Liver (tissue), 9 donors: ENCODE results near the gene OGFR. TPM values are rescaled to one million over a fixed set of nuclear protein-coding genes. Genes with fewer than 3 reads are reported as not detected.

Experiments
- DNase-seq: peaks from one replicate; pipeline ENCODE4 v3.0.0-alpha.2; 2017; ENCODE audit warnings: low spot score
- H3K27ac ChIP-seq, 2 donors: one replicate each; pipeline ENCODE4 v1.7.0; 2013; ENCODE audit warnings: inconsistent platforms in 2 of 2, low read length in 2 of 2, control low read depth in 1 of 2, low read depth in 1 of 2, mild to moderate bottlenecking in 1 of 2
- H3K27me3 ChIP-seq, 4 donors: one replicate each; pipeline versions ENCODE4 v1.6.1 to v1.7.0; 2013; ENCODE audit warnings: low read length in 3 of 4, inconsistent platforms in 1 of 4, mild to moderate bottlenecking in 1 of 4, moderate library complexity in 1 of 4; ENCODE audit not compliant: control insufficient read depth in 4 of 4, insufficient read depth in 4 of 4
- H3K36me3 ChIP-seq, 4 donors: one replicate each; pipeline versions ENCODE4 v1.6.1 to v1.7.0; 2013; ENCODE audit warnings: low read length in 3 of 4, mild to moderate bottlenecking in 3 of 4, low read depth in 1 of 4, moderate library complexity in 1 of 4; ENCODE audit not compliant: control insufficient read depth in 4 of 4, insufficient read depth in 3 of 4
- H3K4me1 ChIP-seq, 4 donors: one replicate each; pipeline versions ENCODE4 v1.6.1 to v1.7.0; 2013; ENCODE audit warnings: low read length in 3 of 4, mild to moderate bottlenecking in 3 of 4, moderate library complexity in 1 of 4; ENCODE audit not compliant: control insufficient read depth in 4 of 4, insufficient read depth in 4 of 4
- H3K4me3 ChIP-seq, 3 donors: one replicate each; pipeline versions ENCODE4 v1.6.1 to v1.7.0; 2013; ENCODE audit warnings: low read length in 3 of 3, control low read depth in 1 of 3, low read depth in 1 of 3, mild to moderate bottlenecking in 1 of 3
- H3K9ac ChIP-seq, 2 donors: one replicate each; pipeline ENCODE4 v1.7.0; 2013; ENCODE audit warnings: low read length in 2 of 2, mild to moderate bottlenecking in 2 of 2, moderate library complexity in 2 of 2, control low read depth in 1 of 2, low read depth in 1 of 2
- H3K9me3 ChIP-seq, 4 donors: one replicate each; pipeline versions ENCODE4 v1.6.1 to v1.7.0; 2013; ENCODE audit warnings: low read length in 3 of 4; ENCODE audit not compliant: control insufficient read depth in 4 of 4
- ATF3 ChIP-seq: IDR thresholded peaks from 2 replicates; pipeline ENCODE4 v1.6.1; 2016; ENCODE audit warnings: antibody characterized with exemption
- CTCF ChIP-seq: fragments of 150-350 bp; IDR thresholded peaks from 2 replicates; pipeline ENCODE4 v1.5.1; 2017; ENCODE audit warnings: improper control_type of control experiment, low read depth, low read length; ENCODE audit not compliant: missing input control
- EGR1 ChIP-seq, 2 donors: IDR thresholded peaks; 2 replicates each; pipeline ENCODE4 v1.6.1; 2016 to 2018; ENCODE audit warnings: antibody characterized with exemption in 2 of 2, low read depth in 2 of 2
- FOXA2 ChIP-seq: IDR thresholded peaks from 2 replicates; pipeline ENCODE4 v1.6.1; 2016; ENCODE audit warnings: antibody characterized with exemption
- HNF4G ChIP-seq: IDR thresholded peaks from 2 replicates; pipeline ENCODE4 v1.6.1; 2016; ENCODE audit warnings: antibody characterized with exemption
- JUND ChIP-seq, 2 donors: IDR thresholded peaks; 2 replicates each; pipeline ENCODE4 v1.6.1; 2016; ENCODE audit warnings: antibody characterized with exemption in 2 of 2
- MAX ChIP-seq: IDR thresholded peaks from 2 replicates; pipeline ENCODE4 v1.6.1; 2016; ENCODE audit warnings: antibody characterized with exemption
- NR2F2 ChIP-seq: IDR thresholded peaks from 2 replicates; pipeline ENCODE4 v1.6.1; 2016; ENCODE audit warnings: antibody characterized with exemption
- RAD21 ChIP-seq, 2 donors: IDR thresholded peaks; 2 replicates each; pipeline ENCODE4 v1.6.1; 2016; ENCODE audit warnings: antibody characterized with exemption in 2 of 2, mild to moderate bottlenecking in 2 of 2
- SP1 ChIP-seq: IDR thresholded peaks from 2 replicates; pipeline ENCODE4 v1.6.1; 2018; ENCODE audit warnings: antibody characterized with exemption, mild to moderate bottlenecking
- TAF1 ChIP-seq: conservative IDR thresholded peaks from 2 replicates; pipeline ENCODE4 v1.6.1; 2016; ENCODE audit warnings: antibody characterized with exemption, mild to moderate bottlenecking
- WGBS: extraction: QIAGEN DNeasy Blood & Tissue Kit; methylation state at CpG from one replicate; pipeline ENCODE4 v1.1.7; 2013; 5-methylcytosine and 5-hydroxymethylcytosine counted together
- polyA plus RNA-seq, 2 donors: library from polyadenylated mRNA; stranded (reverse) in 1 of 2; unstranded in 1 of 2; fragments of 200-250 nt in 1 of 2; fragments of >200 nt in 1 of 2; fragmentation: Nextera tagmentation in 1 of 2; extraction: Ambion mirVana in 1 of 2; gene quantifications; one replicate each; pipeline versions ENCODE4 v1.2.1 to v1.2.3, GENCODE V29; 2013 to 2015
- total RNA-seq, 2 donors: library from RNA; depleted of rRNA; stranded (reverse); fragments of >200 nt; gene quantifications; one replicate each; pipeline ENCODE4 v1.2.3, GENCODE V29; 2014
- TF ChIP-seq, protein P1 (sequence below): IDR thresholded peaks from 2 replicates; pipeline ENCODE4 v1.6.1; 2016; ENCODE audit warnings: antibody characterized with exemption
- TF ChIP-seq, protein P2 (sequence below): IDR thresholded peaks from 2 replicates; pipeline ENCODE4 v1.6.1; 2016; ENCODE audit warnings: antibody characterized with exemption, mild to moderate bottlenecking
- donor health status: healthy.
- donor health status: healthy.
- donor health status: healthy.
- donor health status: healthy.
- donor health status: healthy.

Gene OGFR
- total and polyA plus RNA-seq, 4 donors: 5.9 to 59.4 (median 29.4) TPM

DNA sequence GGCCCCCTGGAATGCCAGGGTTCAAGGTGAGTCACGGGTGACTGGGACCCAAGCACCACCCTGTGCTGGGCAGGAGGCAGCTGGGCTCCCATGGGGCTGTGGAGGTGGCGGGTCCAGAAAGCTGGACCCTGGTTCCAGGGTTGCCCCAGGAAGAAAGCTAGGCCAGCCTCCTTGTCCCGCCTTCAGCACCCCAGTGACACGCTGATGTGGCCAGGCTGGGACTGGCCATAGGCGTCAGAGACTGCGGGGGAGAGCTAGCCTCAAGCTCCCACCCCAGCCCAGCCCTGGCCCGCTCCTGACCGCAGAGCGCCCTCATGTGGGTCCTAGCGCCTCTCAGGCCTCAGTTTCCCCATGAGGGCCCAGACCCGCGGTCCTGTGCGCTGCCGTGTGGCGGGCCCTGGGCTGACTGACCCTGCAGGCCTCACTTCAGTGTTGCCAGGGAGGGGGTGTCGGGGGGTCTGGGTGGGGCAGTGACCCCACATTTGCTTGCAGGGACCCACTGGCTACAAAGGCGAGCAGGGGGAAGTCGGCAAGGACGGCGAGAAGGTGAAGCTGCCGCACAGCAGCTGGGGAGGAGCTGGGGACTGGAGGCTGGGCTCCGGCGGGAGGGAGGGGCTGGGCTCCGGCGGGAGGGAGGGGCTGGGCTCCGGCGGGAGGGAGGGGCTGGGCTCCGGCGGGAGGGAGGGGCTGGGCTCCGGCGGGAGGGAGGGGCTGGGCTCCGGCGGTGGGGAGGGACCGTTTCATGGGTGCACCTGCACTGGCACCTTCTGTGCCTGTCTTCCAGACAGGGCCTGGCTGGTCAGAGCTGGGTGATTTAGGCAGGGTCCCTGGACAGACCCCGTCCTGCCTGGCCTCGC lies 20.1 kb downstream of the OGFR start (continued):
- TF ChIP-seq TAF1: no peak
- TF ChIP-seq EGR1 (IDR thresholded peaks at IDR 0.05; ENCODE audit: low read depth in 2 of 2): no peak

DNA sequence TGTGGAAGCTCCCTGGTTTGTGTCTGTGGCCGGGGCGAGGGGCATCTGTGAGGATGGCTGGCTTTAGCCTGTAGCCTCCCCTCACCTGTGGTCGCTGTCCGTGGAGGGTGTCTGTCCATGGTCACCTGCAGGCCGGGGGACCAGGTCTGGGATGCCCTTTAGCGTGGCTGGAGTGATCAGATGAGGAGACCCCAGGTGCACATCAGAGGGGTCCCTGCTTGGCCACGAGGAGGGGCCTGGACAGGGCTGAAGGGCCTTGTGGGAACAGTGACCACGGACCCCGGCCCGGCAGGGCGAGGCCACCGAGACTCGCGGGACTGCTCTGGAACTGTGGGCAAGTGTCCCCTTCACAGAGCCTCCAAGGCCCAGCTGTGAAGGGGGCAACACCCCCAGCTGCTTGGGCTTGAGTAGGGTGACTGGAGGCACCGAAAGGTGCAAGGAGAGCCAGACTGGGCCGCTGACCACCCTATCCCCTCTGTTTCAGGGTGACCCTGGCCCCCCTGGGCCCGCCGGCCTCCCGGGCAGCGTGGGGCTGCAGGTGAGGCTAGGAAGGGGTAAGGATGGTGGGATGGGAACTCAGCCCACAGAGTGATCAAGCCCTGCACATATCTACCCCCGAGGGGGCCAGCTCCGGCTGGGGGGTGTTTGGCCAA lies 20.8 kb downstream of the OGFR start:
- TF ChIP-seq SP1 (no peak), NR2F2 (no peak), ATF3 (no peak), FOXA2 (no peak), JUND (IDR thresholded peaks at IDR 0.05) (no peak), HNF4G (no peak), TAF1 (no peak), MAX (no peak), RAD21 (IDR thresholded peaks at IDR 0.05) (no peak), CTCF (no peak)
- TF ChIP-seq, protein P1, sequence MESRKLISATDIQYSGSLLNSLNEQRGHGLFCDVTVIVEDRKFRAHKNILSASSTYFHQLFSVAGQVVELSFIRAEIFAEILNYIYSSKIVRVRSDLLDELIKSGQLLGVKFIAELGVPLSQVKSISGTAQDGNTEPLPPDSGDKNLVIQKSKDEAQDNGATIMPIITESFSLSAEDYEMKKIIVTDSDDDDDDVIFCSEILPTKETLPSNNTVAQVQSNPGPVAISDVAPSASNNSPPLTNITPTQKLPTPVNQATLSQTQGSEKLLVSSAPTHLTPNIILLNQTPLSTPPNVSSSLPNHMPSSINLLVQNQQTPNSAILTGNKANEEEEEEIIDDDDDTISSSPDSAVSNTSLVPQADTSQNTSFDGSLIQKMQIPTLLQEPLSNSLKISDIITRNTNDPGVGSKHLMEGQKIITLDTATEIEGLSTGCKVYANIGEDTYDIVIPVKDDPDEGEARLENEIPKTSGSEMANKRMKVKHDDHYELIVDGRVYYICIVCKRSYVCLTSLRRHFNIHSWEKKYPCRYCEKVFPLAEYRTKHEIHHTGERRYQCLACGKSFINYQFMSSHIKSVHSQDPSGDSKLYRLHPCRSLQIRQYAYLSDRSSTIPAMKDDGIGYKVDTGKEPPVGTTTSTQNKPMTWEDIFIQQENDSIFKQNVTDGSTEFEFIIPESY: no peak
- TF ChIP-seq, protein P2, sequence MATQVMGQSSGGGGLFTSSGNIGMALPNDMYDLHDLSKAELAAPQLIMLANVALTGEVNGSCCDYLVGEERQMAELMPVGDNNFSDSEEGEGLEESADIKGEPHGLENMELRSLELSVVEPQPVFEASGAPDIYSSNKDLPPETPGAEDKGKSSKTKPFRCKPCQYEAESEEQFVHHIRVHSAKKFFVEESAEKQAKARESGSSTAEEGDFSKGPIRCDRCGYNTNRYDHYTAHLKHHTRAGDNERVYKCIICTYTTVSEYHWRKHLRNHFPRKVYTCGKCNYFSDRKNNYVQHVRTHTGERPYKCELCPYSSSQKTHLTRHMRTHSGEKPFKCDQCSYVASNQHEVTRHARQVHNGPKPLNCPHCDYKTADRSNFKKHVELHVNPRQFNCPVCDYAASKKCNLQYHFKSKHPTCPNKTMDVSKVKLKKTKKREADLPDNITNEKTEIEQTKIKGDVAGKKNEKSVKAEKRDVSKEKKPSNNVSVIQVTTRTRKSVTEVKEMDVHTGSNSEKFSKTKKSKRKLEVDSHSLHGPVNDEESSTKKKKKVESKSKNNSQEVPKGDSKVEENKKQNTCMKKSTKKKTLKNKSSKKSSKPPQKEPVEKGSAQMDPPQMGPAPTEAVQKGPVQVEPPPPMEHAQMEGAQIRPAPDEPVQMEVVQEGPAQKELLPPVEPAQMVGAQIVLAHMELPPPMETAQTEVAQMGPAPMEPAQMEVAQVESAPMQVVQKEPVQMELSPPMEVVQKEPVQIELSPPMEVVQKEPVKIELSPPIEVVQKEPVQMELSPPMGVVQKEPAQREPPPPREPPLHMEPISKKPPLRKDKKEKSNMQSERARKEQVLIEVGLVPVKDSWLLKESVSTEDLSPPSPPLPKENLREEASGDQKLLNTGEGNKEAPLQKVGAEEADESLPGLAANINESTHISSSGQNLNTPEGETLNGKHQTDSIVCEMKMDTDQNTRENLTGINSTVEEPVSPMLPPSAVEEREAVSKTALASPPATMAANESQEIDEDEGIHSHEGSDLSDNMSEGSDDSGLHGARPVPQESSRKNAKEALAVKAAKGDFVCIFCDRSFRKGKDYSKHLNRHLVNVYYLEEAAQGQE: no peak
- no peak overlapping the region for H3K27ac ChIP-seq
- no peak overlapping the region for H3K4me3 ChIP-seq
- no peak overlapping the region for H3K9ac ChIP-seq
- peaks cover 0 to 12% (median 6%) of the 10 kb centered on the region in 4 donors for H3K4me1 ChIP-seq
- H3K27me3 ChIP-seq: no peaks in the 10 kb centered on the region
- H3K36me3 ChIP-seq: no peaks in the 10 kb centered on the region
- 88% methylated on average over 22 of the region's 22 CpGs for WGBS
- DNase-seq: no peak
- no peaks in the 10 kb centered on the region for H3K9me3 ChIP-seq
